H1 (cell line): ENCODE data around the gene CCDC183. TPM values are rescaled to one million over a fixed set of nuclear protein-coding genes. Genes with fewer than 3 reads are reported as not detected.

Experiments used
- CTCF ChIA-PET: fragments of 300-600 bp; sonication (Branson Sonifier 250); formaldehyde crosslinking; loops from one replicate; lab custom pipeline; 2021; ENCODE audit not compliant: partially characterized antibody; lab: Charles Lee
- POLR2A ChIA-PET: fragments of 300-600 bp; sonication (Branson Sonifier 250); formaldehyde crosslinking; loops from one replicate; lab custom pipeline; 2021; ENCODE audit warnings: inconsistent platforms; ENCODE audit not compliant: partially characterized antibody; lab: Charles Lee
- DNase-seq, 2 experiments: peaks; one replicate each; pipeline versions ENCODE4 v3.0.0 to v3.0.0-alpha.2; 2010 to 2022; ENCODE audit warnings: low spot score in 2 of 2, low read depth in 1 of 2, mixed read lengths in 1 of 2
- FAIRE-seq: peaks from 2 replicates; lab custom pipeline; 2011; peaks lifted over from hg19 to GRCh38; lab: Jason Lieb, UNC
- H2AFZ ChIP-seq: 2 replicates; pipeline ENCODE4 v1.8.1; 2012; ENCODE audit warnings: low read length, inconsistent platforms
- H2AK5ac ChIP-seq: 2 replicates; pipeline ENCODE4 v1.6.1; 2013; ENCODE audit warnings: low read depth, low read length
- H2BK120ac ChIP-seq: replicated peaks from 2 replicates; pipeline ENCODE3; 2013; ENCODE audit warnings: low read depth, low read length, inconsistent platforms
- H2BK12ac ChIP-seq: 2 replicates; pipeline ENCODE4 v1.6.1; 2013; ENCODE audit warnings: low read depth, low read length
- H2BK15ac ChIP-seq: 2 replicates; pipeline ENCODE4 v1.6.1; 2013; ENCODE audit warnings: low read length
- H2BK20ac ChIP-seq: 2 replicates; pipeline ENCODE4 v1.6.1; 2013; ENCODE audit warnings: low read length
- H2BK5ac ChIP-seq: 2 replicates; pipeline ENCODE4 v1.6.1; 2013; ENCODE audit warnings: low read depth, low read length
- H3K14ac ChIP-seq: 2 replicates; pipeline ENCODE4 v1.6.1; 2013; ENCODE audit warnings: inconsistent platforms; ENCODE audit not compliant: insufficient read length
- H3K18ac ChIP-seq: 2 replicates; pipeline ENCODE4 v1.6.1; 2013; ENCODE audit warnings: low read length; ENCODE audit errors: extremely low read depth
- H3K23ac ChIP-seq: 2 replicates; pipeline ENCODE4 v1.6.1; 2013; ENCODE audit warnings: inconsistent platforms; ENCODE audit not compliant: insufficient read length
- H3K23me2 ChIP-seq: 2 replicates; pipeline ENCODE4 v1.6.1; 2013; ENCODE audit warnings: low read depth, low read length
- H3K27ac ChIP-seq: 2 replicates; pipeline ENCODE4 v1.6.1; 2011; ENCODE audit warnings: low read depth, low read length, inconsistent platforms
- H3K27me3 ChIP-seq, 4 experiments: replicated peaks in 1 of 4; 1 replicate in 1 of 4; 2 replicates in 3 of 4; pipeline versions ENCODE4 v1.6.1 to v1.8.1; 2011 to 2013; ENCODE audit warnings: low read length in 3 of 4, mild to moderate bottlenecking in 3 of 4, inconsistent platforms in 2 of 4, mixed read lengths in 2 of 4, moderate library complexity in 1 of 4; ENCODE audit not compliant: control insufficient read depth in 3 of 4, insufficient read depth in 3 of 4; ENCODE audit errors: extremely low read depth in 1 of 4
- H3K36me3 ChIP-seq, 4 experiments: 2 replicates each; pipeline versions ENCODE4 v1.6.1 to v1.8.1; 2011 to 2013; ENCODE audit warnings: mild to moderate bottlenecking in 4 of 4, low read length in 3 of 4, moderate library complexity in 2 of 4, control low read depth in 1 of 4, inconsistent platforms in 1 of 4; ENCODE audit not compliant: insufficient read depth in 4 of 4, control insufficient read depth in 2 of 4
- H3K4ac ChIP-seq: replicated peaks from 2 replicates; pipeline ENCODE3; 2013; ENCODE audit warnings: low read length, low read depth, mixed read lengths, inconsistent platforms; ENCODE audit not compliant: insufficient read length
- H3K4me1 ChIP-seq, 4 experiments: replicated peaks in 1 of 4; 1 replicate in 1 of 4; 2 replicates in 3 of 4; pipeline versions ENCODE4 v1.6.1 to v1.8.1; 2011 to 2013; ENCODE audit warnings: low read length in 3 of 4, inconsistent platforms in 2 of 4, mixed read lengths in 1 of 4; ENCODE audit not compliant: insufficient read depth in 4 of 4, control insufficient read depth in 3 of 4
- H3K4me2 ChIP-seq, 2 experiments: 2 replicates each; pipeline versions ENCODE4 v1.6.1 to v1.8.1; 2011 to 2013; ENCODE audit warnings: low read depth in 2 of 2, low read length in 2 of 2, control low read depth in 1 of 2, inconsistent platforms in 1 of 2, mild to moderate bottlenecking in 1 of 2; ENCODE audit not compliant: insufficient read depth in 1 of 2
- H3K4me3 ChIP-seq, 4 experiments: fragments of 200-600, 300-600 bp in 1 of 4; sonication (generic), shearing (Covaris generic), sonication (Bioruptor Twin) in 1 of 4; 2 replicates each; pipeline versions ENCODE4 v1.5.1 to v1.8.1; 2011 to 2016; ENCODE audit warnings: low read length in 4 of 4, low read depth in 3 of 4, control low read depth in 2 of 4, inconsistent platforms in 2 of 4, mild to moderate bottlenecking in 2 of 4, mixed read lengths in 1 of 4, moderate library complexity in 1 of 4; ENCODE audit not compliant: insufficient read depth in 2 of 4; ENCODE audit errors: extremely low read depth in 1 of 4
- H3K56ac ChIP-seq: replicated peaks from 2 replicates; pipeline ENCODE3; 2013; ENCODE audit warnings: low read depth, mild to moderate bottlenecking, mixed read lengths, low read length, inconsistent platforms; ENCODE audit not compliant: insufficient read length
- H3K79me1 ChIP-seq: 2 replicates; pipeline ENCODE4 v1.6.1; 2013; ENCODE audit warnings: low read depth, low read length, control low read depth
- H3K79me2 ChIP-seq, 2 experiments: 2 replicates each; pipeline versions ENCODE4 v1.6.1 to v1.8.1; 2012 to 2013; ENCODE audit warnings: low read length in 2 of 2, mild to moderate bottlenecking in 2 of 2, inconsistent platforms in 1 of 2; ENCODE audit not compliant: insufficient read depth in 2 of 2, control insufficient read depth in 1 of 2
- H3K9ac ChIP-seq, 4 experiments: replicated peaks in 1 of 4; 1 replicate in 1 of 4; 2 replicates in 3 of 4; pipeline versions ENCODE4 v1.6.1 to v1.8.1; 2011 to 2013; ENCODE audit warnings: low read depth in 3 of 4, low read length in 3 of 4, control low read depth in 2 of 4, mild to moderate bottlenecking in 2 of 4, moderate library complexity in 2 of 4, inconsistent platforms in 1 of 4; ENCODE audit errors: extremely low read depth in 1 of 4
- H3K9me3 ChIP-seq, 2 experiments: 2 replicates each; pipeline versions ENCODE4 v1.6.1 to v1.8.1; 2012 to 2013; ENCODE audit warnings: mild to moderate bottlenecking in 2 of 2, moderate library complexity in 2 of 2, control low read depth in 1 of 2, inconsistent platforms in 1 of 2, low read depth in 1 of 2, low read length in 1 of 2, mixed read lengths in 1 of 2; ENCODE audit not compliant: insufficient read depth in 2 of 2
- H4K20me1 ChIP-seq, 2 experiments: replicated peaks in 1 of 2; 2 replicates each; pipeline versions ENCODE3 to v1.8.1; 2011 to 2013; ENCODE audit warnings: inconsistent platforms in 2 of 2, low read length in 2 of 2, mild to moderate bottlenecking in 1 of 2; ENCODE audit not compliant: insufficient read depth in 2 of 2, control insufficient read depth in 1 of 2
- H4K5ac ChIP-seq: 2 replicates; pipeline ENCODE4 v1.6.1; 2013; ENCODE audit warnings: low read length, low read depth, mixed read lengths, inconsistent platforms; ENCODE audit not compliant: insufficient read length
- H4K8ac ChIP-seq: 2 replicates; pipeline ENCODE4 v1.8.0; 2013; ENCODE audit warnings: mild to moderate bottlenecking, moderate library complexity, low read length, inconsistent platforms; ENCODE audit not compliant: insufficient read depth; ENCODE audit errors: extremely low read depth
- H4K91ac ChIP-seq: replicated peaks from 2 replicates; pipeline ENCODE3; 2013; ENCODE audit warnings: low read length, mixed read lengths, inconsistent platforms; ENCODE audit not compliant: insufficient read length
- MAFK ChIP-seq: IDR thresholded peaks from 2 replicates; pipeline ENCODE4 v1.6.1; 2012; ENCODE audit warnings: low read depth, mild to moderate bottlenecking, improper control_type of control experiment, low read length
- PHF8 ChIP-seq: fragments of 200-600 bp; sonication (generic); conservative IDR thresholded peaks from 2 replicates; pipeline ENCODE4 v1.7.1; 2012; ENCODE audit warnings: low read depth, mild to moderate bottlenecking, inconsistent platforms, low read length, moderate library complexity
- WGBS, 2 experiments: shearing (Covaris generic) in 1 of 2; methylation state at CpG; one replicate each; pipeline versions ENCODE4 v1.1.6 to v1.1.7; 2013 to 2015; ENCODE audit warnings: low lambda C conversion rate in 2 of 2, mixed read lengths in 2 of 2, inconsistent platforms in 1 of 2, low coverage in 1 of 2, missing lambda C conversion rate in 1 of 2; ENCODE audit not compliant: insufficient replicate concordance in 2 of 2, insufficient coverage in 1 of 2, insufficient read length in 1 of 2; ENCODE audit errors: extremely low coverage in 1 of 2, missing lambda C conversion rate in 1 of 2; 5-methylcytosine and 5-hydroxymethylcytosine counted together
- polyA plus RNA-seq, 7 experiments: library from polyadenylated mRNA; depleted of rRNA in 3 of 7; stranded (reverse) in 5 of 7; unstranded in 2 of 7; fragments of >200 nt in 5 of 7; fragments of 200-250 nt in 2 of 7; gene quantifications; 1 replicate in 5 of 7; 2 replicates in 1 of 7; 4 replicates in 1 of 7; pipeline versions ENCODE4 v1.2.1 to v1.2.3, GENCODE V29; 2011 to 2013; ENCODE audit warnings: missing spikeins in 2 of 7, mixed read lengths in 2 of 7
- total RNA-seq: library from RNA; stranded (reverse); fragmentation: NEBNext Ultra II Directional; extraction: Animal tissue kit (Norgen Biotek cat#: 25700); gene quantifications from 2 replicates; pipeline ENCODE4 v1.2.1, GENCODE V29; 2021

Gene CCDC183
- total and polyA plus RNA-seq, 2 of the 8 experiments (the other 6 are each of a cell fraction or from before 2014, with no cell fraction given), result 0.51 to 1.6 TPM

GRCh38 chr9:136848393-136849037 is 52.4 kb downstream of the CCDC183 start:
- H3K14ac ChIP-seq, result peak overlapping the region; percentile 80
- no peak overlapping the region for H2BK120ac ChIP-seq
- DNase-seq, result peak in 1 of 2 experiments; percentile 80
- peaks cover 7% of the 10 kb centered on the region in 2 experiments for H4K20me1 ChIP-seq
- peak; percentile 17 for TF ChIP-seq PHF8
- no peak for TF ChIP-seq MAFK
- TF ChIP-seq, all 59 proteins: peak for 1
- Histone ChIP-seq H3K36me3 (peaks cover 0 to 7% (median 3%) of the 10 kb centered on the region in 4 experiments; a peak in 4 of 8 replicates), H3K23me2 (peaks cover 13% of the 10 kb centered on the region), H2AK5ac (no peak overlapping the region), H3K27me3 (peaks cover 2 to 12% (median 7%) of the 10 kb centered on the region in 4 experiments; a peak in 6 of 7 replicates), H2BK15ac (no peak overlapping the region), H2AFZ (no peak overlapping the region), H3K4ac (peak overlapping the region; percentile 100), H3K79me2 (no peaks in the 10 kb centered on the region), H2BK12ac (no peak overlapping the region), H3K9ac (peak overlapping the region; percentile 65 to 74 (median 70)), H4K8ac (peak overlapping the region; percentile 65; the same call in 1 of the 2 replicates), H4K5ac (peak overlapping the region; percentile 99), H2BK20ac (no peak overlapping the region), H3K23ac (no peak overlapping the region), H2BK5ac (peak overlapping the region; percentile 98), H3K56ac (peak overlapping the region; percentile 77), H3K27ac (no peak overlapping the region), H4K91ac (peak overlapping the region; percentile 100), H3K4me2 (peak overlapping the region; percentile 75 to 88), H3K18ac (peak overlapping the region; percentile 83), H3K79me1 (no peaks in the 10 kb centered on the region; the same call in 1 of the 2 replicates), H3K4me1 (peaks cover 0 to 18% (median 8%) of the 10 kb centered on the region in 4 experiments; a peak in 5 of 7 replicates), H3K9me3 (no peaks in the 10 kb centered on the region; a peak in 1 of 4 replicates), H3K4me3 (peak overlapping the region; percentile 81 to 89 (median 84))
- ChIA-PET CTCF (interaction anchor here (0.6 to 2.6 kb wide), 6 partner anchors 36 to 744 kb away, joined by 3 to 7 read pairs (median 5); partner anchors contain the start of genes C8G and FBXW5), POLR2A (interaction anchor here (0.7 to 20.5 kb wide), 20 partner anchors 9 to 148 kb away, joined by 3 to 248 read pairs (median 4); partner anchors contain the start of genes CLIC3, FBXW5, MAMDC4 and RABL6)
- 0% methylated on average over 15 of the region's 53 CpGs; no CpG with 5 or more reads in 1 of the 2 experiments for WGBS, 2 experiments
- FAIRE-seq, result no peak
